Stimulated activated CD8-positive, alpha-beta memory T cell treated with anti-CD3 and anti-CD28 coated beads, Interleukin-2, amount 100 ng/mL, for 48 hours (primary cell): ENCODE data around the gene H2BK1.

Experiments
- DNase-seq, 2 donors: peaks; one replicate each; pipeline ENCODE4 v3.0.0-alpha.2; 2020; ENCODE audit warnings: low read depth in 2 of 2

H2BK1 gene

GRCh38 chr7:151210087-151210854, at the start of gene H2BK1:
H2BK1 (minus strand) TSS chr7:151210488; CDS start chr7:151210318, 170 bp downstream.
- DNase-seq, result no peak

- DNase-seq, result no peak
These were observed 47.7 kb upstream of the H2BK1 start for GRCh38 chr7:151257990-151258389.

DNA sequence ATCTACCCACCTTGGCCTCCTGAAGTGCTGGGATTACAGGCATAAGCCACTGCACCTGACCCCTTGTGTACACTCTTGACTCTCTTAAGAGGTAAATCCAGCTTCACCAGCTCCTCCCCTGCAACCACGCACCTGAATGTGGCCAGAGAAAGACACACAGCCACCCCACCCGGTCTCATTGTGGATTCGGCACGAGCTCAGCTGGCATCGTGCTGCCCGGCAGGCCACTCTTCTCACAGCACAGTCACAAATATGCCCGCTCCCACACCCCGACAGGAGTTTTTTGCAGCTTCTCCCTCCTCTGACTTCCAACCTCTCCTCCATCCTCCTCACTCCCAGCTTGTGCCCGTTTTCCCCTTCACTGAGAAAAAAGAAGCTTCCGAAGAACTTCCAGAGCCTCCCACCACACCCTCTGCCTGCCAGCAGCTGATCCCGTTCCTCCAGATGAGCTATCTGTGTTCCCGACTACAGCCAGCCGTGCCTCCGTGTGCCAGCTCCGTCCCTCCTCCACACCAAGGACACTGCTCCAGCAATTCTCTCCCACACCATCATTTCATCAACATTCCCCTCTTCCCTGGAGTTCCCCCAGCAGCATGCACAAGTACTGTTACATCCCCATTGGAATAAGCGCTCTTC, 46.2 kb upstream of the H2BK1 start:
- no peak for DNase-seq

DNA sequence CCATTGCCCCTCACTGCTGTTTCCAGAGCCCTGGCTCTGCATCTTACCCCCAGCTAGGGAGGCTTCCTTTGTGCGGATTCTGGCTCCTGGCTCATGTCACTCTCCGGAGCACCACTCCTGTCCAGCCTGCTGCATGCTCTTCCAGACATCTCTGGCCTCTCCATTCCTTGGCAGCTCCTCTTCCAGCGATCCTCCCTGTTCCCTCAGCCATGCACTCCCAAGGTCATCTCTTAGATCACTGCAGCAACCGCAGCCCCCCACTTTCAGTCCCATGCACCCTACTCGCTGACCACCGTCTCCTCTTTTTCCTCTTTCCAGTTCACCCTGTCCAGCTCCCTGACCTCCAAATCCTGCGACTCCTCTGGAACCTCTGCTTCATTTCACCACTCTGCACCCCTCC, 45.1 kb upstream of the H2BK1 start:
- DNase-seq, result no peak

- DNase-seq, result no peak
These were observed 44.6 kb upstream of the H2BK1 start for GRCh38 chr7:151254851-151255250.

GRCh38 chr7:151254316-151254715, 44.0 kb upstream of the H2BK1 start:
- no peak for DNase-seq

- DNase-seq, result no peak
These were observed 42.8 kb upstream of the H2BK1 start for GRCh38 chr7:151252961-151253711.

GRCh38 chr7:151252561-151252835, 42.2 kb upstream of the H2BK1 start:
- DNase-seq, result no peak

GRCh38 chr7:151251689-151252560, 41.6 kb upstream of the H2BK1 start:
- DNase-seq, result no peak

DNA sequence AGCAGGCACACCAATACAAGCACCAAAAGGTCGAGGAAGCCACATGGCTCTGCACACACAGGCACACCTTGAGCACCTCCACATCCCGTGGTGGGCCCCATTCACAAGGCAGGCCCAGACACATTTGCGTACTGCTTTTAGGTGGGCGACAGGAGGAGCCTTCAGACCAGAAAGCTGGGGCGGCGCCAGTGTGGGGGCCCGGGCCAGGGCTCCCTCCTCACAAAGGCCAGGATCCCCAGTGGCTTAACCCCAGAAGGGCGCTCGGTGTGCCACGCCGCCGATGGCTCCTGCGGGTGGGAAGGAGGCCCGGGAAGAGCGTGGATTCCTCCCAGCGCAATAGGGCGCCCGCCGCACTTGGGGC, 41.0 kb upstream of the H2BK1 start:
- DNase-seq, result no peak

- no peak for DNase-seq
These were observed 40.2 kb upstream of the H2BK1 start for GRCh38 chr7:151250181-151251132.

DNA sequence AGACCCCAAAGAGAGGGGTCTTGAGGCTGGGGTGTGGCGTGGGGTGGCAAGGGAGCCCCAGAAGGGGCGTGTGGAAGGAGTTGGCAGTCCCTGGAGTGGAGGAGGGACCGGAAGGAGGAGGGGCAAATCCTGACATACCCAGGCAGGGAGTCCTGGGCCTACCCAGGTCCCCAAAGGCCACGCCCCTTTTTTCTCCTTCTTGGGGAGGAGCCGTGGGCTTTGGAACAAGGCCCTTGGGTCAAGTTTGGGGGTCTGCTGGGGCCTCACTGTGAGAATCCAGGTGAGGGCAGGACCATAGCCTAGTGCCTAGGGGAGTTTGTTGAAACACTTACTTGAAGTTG, 39.4 kb upstream of the H2BK1 start:
- DNase-seq, result no peak

DNA sequence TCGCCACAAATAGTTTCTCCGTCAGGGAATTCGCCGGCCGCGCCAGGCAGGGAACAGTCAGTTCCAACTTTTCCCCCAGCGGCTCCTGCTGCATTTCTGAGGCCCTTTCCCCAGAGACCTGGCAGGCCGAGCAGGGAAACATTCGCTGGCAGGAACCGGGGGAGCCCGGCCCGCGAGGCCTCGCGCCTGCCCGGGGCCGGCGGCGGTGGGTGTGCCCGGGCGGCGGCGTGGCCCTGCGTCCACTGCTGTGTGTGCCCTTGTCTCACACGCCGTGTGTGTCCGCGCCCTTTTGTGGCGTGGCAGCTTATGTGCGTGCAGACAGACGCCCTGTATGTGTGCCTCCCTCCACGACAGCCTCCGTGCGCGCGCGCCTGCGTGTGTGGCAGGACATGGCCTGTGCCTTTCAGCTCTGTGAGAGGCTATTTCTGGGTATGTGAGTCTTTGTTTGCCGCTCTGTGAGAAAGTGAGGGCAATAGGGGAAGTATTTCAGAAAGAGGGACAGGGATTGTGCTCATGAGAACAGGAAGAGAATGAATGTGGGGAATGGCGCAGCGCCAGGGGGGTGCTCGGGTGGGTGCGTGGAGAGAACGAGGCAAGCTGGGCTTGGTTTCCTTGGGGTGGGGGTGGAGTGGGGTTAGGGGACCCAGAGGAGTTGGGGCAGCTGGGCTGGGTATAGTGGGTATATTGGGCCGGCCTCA, 38.9 kb upstream of the H2BK1 start:
- DNase-seq, result no peak

- no peak for DNase-seq
These were observed 38.2 kb upstream of the H2BK1 start, which contains the start of gene SMARCD3 for GRCh38 chr7:151248346-151249033. SMARCD3 (minus strand) TSS chr7:151248694; CDS start chr7:151248562, 132 bp downstream.

DNA sequence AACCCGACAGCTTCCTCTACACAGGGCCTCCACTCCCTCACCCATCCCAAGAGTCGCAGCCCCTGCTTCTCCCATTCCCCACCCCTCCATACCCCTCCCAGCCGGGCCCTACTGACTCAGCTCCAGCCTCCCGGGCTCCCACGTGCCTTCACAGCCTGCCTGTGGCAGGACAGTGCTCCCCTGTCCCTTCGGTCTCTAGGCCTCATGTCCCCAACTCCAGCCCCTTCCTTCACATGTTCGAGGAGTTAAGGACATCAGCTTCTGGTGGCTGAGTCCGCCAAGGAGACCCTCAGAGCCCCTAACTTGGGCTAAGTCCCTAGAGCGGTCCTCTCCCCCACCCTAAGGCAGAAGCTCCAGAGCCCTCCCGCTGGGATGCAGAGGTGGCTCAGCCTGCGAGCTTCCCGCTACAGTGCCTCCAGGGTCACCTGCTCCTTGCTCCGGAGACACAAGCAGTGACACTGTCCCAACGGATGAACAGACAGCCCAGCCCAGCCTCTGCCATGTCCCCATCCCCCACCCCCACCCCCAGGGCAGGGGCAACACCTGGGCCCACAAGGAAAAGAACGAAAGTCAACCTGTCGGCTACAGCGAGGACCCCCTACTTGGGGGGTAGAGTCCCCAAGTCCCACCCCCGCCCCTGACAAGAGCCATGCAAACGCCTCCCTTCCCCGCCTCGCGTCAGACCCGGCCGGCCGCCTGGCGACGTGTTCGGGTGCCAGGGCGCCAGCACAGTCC, 37.5 kb upstream of the H2BK1 start:
- DNase-seq, result no peak

GRCh38 chr7:151246851-151247580, 36.7 kb upstream of the H2BK1 start:
- DNase-seq, result no peak

DNA sequence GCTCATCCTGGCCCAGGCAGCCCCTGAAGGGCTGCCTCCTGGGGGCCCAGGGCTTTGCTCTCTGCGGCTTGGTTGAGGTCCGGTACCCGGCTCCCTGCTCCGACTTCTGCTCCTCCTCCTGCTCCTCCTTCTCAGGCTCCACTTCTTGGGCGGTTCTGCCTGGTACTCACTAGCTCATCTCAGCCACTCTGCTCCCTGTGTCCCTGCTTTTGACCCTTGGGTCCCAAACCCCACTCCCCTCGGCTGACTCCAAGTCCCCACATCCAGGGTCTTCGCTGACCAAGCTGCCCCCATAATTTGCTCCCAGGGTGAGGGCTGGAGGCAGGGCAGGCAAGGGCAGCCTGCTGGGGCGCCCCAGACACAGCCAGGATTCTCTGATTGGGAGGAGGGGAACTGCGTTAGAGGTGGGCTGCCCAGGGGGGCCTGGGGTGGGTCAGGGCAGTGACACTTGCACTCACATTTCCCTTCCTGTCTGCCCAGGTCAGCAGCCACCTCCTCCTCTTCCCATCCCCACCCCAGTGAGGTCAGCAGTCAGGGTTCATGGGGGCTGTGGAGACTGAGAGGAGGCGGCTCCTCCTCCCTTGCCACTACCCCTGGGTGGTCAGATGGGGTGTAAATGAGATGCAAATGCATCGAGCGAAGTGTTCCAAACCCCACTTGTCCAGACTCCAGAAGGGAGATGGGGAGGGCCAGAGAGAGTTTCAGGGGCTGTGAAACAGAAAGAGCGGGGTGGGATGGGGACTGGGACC, 36.0 kb upstream of the H2BK1 start:
- no peak for DNase-seq
